ENCODE measurements around the gene SCNN1A. TPM values are rescaled to one million over a fixed set of nuclear protein-coding genes. Genes with fewer than 3 reads are reported as not detected.

The SCNN1A gene
- total and polyA plus RNA-seq, 5 donors = 0.08 to 0.80 (median 0.36) TPM

DNA sequence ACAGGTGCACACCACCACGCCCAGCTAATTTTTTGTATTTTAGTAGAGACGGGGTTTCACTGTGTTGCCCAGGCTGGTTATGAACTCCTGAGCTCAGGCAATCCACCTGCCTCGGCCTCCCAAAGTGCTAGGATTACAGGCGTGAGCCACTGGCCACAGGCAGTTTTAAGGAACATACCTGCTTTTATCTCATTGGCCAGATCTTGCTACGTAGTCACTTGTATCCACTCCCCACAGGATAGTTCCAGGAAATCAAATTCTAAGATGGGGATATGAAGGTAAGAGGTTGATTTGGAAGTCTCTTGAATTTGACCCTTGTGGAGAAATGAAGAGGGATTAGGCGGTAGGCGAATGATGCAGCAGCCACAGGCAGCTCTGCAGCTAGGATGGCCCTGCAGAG, 73.6 kb downstream of the SCNN1A start:
- H3K4me1 ChIP-seq (ENCODE audit: control insufficient read depth, insufficient read depth, low read length) = no peaks in the 10 kb centered on the region
- H3K4me3 ChIP-seq (ENCODE audit: low read length) = no peak overlapping the region
- DNase-seq (no peak), ATAC-seq (no peak)
- H3K27ac ChIP-seq (ENCODE audit: low read length) = no peak overlapping the region
- intact Hi-C loops (cut with DNase I) = no loop called here
- 93% methylated on average over 7 of the region's 7 CpGs for WGBS
- no peaks in the 10 kb centered on the region for H3K9me3 ChIP-seq (ENCODE audit: control insufficient read depth, low read length)
- no peaks in the 10 kb centered on the region for H3K27me3 ChIP-seq (ENCODE audit: control insufficient read depth, insufficient read depth)

- H3K27ac ChIP-seq (ENCODE audit: low read length) = no peak overlapping the region
- WGBS = 92% methylated on average over 9 of the region's 10 CpGs
- DNase-seq (no peak), ATAC-seq (no peak)
- H3K4me3 ChIP-seq (ENCODE audit: low read length) = no peak overlapping the region
- intact Hi-C loops (cut with DNase I) = no loop called here
- H3K4me1 ChIP-seq (ENCODE audit: control insufficient read depth, insufficient read depth, low read length) = peaks cover 6% of the 10 kb centered on the region
- no peaks in the 10 kb centered on the region for H3K9me3 ChIP-seq (ENCODE audit: control insufficient read depth, low read length)
- no peaks in the 10 kb centered on the region for H3K27me3 ChIP-seq (ENCODE audit: control insufficient read depth, insufficient read depth)
Observed at GRCh38 chr12:6297170-6297569, 78.2 kb downstream of the SCNN1A start.

Other genes starting within 250 kb of the SCNN1A start
- gene CD9, start 175.2 kb downstream of the SCNN1A start, total RNA-seq = 100 to 1,000 TPM; 117 to 248 (median 134) TPM
- 212 TPM for gene CD9, start 175.2 kb downstream of the SCNN1A start, polyA plus RNA-seq
- gene PLEKHG6, start 64.9 kb downstream of the SCNN1A start, total RNA-seq = under 1 TPM in 1 of 4 donors, not detected in 3; 0.64 TPM
- 1.5 TPM for gene PLEKHG6, start 64.9 kb downstream of the SCNN1A start, polyA plus RNA-seq
- 100 to 1,000 TPM in 1 of 4 donors, 10 to 100 TPM in 3; 65.6 to 103 (median 75.9) TPM for gene TNFRSF1A, start 33.5 kb downstream of the SCNN1A start, total RNA-seq
- 41.3 TPM for gene TNFRSF1A, start 33.5 kb downstream of the SCNN1A start, polyA plus RNA-seq
- 10 to 100 TPM; 37.6 to 54.2 (median 40.3) TPM for gene LTBR, start 8.6 kb upstream of the SCNN1A start, total RNA-seq
- gene LTBR, start 8.6 kb upstream of the SCNN1A start, polyA plus RNA-seq = 30.8 TPM
- gene CD27, start 69.4 kb upstream of the SCNN1A start, total RNA-seq = under 1 TPM in 3 of 4 donors, not detected in 1; 0.29 to 0.80 (median 0.33) TPM
- 0.27 TPM for gene CD27, start 69.4 kb upstream of the SCNN1A start, polyA plus RNA-seq
- 10 to 100 TPM; 14.2 to 19.5 (median 17.1) TPM for gene TAPBPL, start 76.5 kb upstream of the SCNN1A start, total RNA-seq
- gene TAPBPL, start 76.5 kb upstream of the SCNN1A start, polyA plus RNA-seq = 17.2 TPM
- 1 to 10 TPM; 3.6 to 9.0 (median 6.1) TPM for gene VAMP1, start 95.1 kb upstream of the SCNN1A start, total RNA-seq
- gene VAMP1, start 95.1 kb upstream of the SCNN1A start, polyA plus RNA-seq = 4.7 TPM
- gene MRPL51, start 117.7 kb upstream of the SCNN1A start, total RNA-seq = 100 to 1,000 TPM; 192 to 233 (median 213) TPM
- 180 TPM for gene MRPL51, start 117.7 kb upstream of the SCNN1A start, polyA plus RNA-seq
- 10 to 100 TPM; 13.5 to 16.8 (median 14.6) TPM for gene NCAPD2, start 118.5 kb upstream of the SCNN1A start, total RNA-seq
- gene NCAPD2, start 118.5 kb upstream of the SCNN1A start, polyA plus RNA-seq = 5.7 TPM
- 1,000 to 10,000 TPM; 3,735 to 4,618 (median 3,904) TPM for gene GAPDH, start 159.0 kb upstream of the SCNN1A start, total RNA-seq
- gene GAPDH, start 159.0 kb upstream of the SCNN1A start, polyA plus RNA-seq = 4,983 TPM
- 10 to 100 TPM; 15.1 to 23.6 (median 19.1) TPM for gene IFFO1, start 180.5 kb upstream of the SCNN1A start, total RNA-seq
- 15.7 TPM for gene IFFO1, start 180.5 kb upstream of the SCNN1A start, polyA plus RNA-seq
- gene NOP2, start 192.7 kb upstream of the SCNN1A start, total RNA-seq = 10 to 100 TPM; 15.1 to 27.5 (median 16.5) TPM
- gene NOP2, start 192.7 kb upstream of the SCNN1A start, polyA plus RNA-seq = 9.6 TPM
- 100 to 1,000 TPM; 138 to 165 (median 153) TPM for gene CHD4, start 231.8 kb upstream of the SCNN1A start, total RNA-seq
- gene CHD4, start 231.8 kb upstream of the SCNN1A start, polyA plus RNA-seq = 142 TPM

Measured in right cardiac atrium (tissue), 5 donors.